Endothelial cell of umbilical vein (primary cell): ENCODE data around the gene ADGRG3. TPM values are rescaled to one million over a fixed set of nuclear protein-coding genes. Genes with fewer than 3 reads are reported as not detected.

Experiments
- BruUV-seq: library from RNA; stranded (reverse); fragments of 400-500 nt; replicated peaks from 2 replicates; lab custom pipeline; 2021; lab: Mats Ljungman, UMichigan
- CTCF ChIA-PET: fragments of 300-600, 350-600 bp; sonication (Branson Sonifier 250); formaldehyde crosslinking; loops from one replicate; lab custom pipeline; 2021; ENCODE audit warnings: antibody characterized with exemption, inconsistent platforms; lab: Charles Lee
- POLR2A ChIA-PET: fragments of 300-600, 350-600 bp; sonication (Branson Sonifier 250); formaldehyde crosslinking; loops from one replicate; lab custom pipeline; 2021; ENCODE audit warnings: antibody characterized with exemption, inconsistent platforms; lab: Charles Lee
- DNase-seq: peaks from one replicate; pipeline ENCODE4 v3.0.0-alpha.2; 2011; ENCODE audit warnings: low read depth, low spot score
- FAIRE-seq: peaks from 2 replicates; lab custom pipeline; 2011; peaks lifted over from hg19 to GRCh38; lab: Jason Lieb, UNC
- H2AFZ ChIP-seq: 2 replicates; pipeline ENCODE4 v1.6.0; 2012; ENCODE audit warnings: low read depth, low read length, control low read depth, inconsistent platforms
- H3K27ac ChIP-seq: 2 replicates; pipeline ENCODE4 v1.5.1; 2011; ENCODE audit warnings: low read depth, mild to moderate bottlenecking, control low read depth, low read length, moderate library complexity; ENCODE audit not compliant: insufficient read depth
- H3K27me3 ChIP-seq, 2 experiments: 2 replicates each; pipeline versions ENCODE4 v1.6.0 to v1.6.1; 2011; ENCODE audit warnings: low read length in 2 of 2, mixed read lengths in 1 of 2; ENCODE audit not compliant: control insufficient read depth in 2 of 2, insufficient read depth in 2 of 2
- H3K36me3 ChIP-seq, 2 experiments: 2 replicates in 1 of 2; 3 replicates in 1 of 2; pipeline ENCODE4 v1.5.1; 2011; ENCODE audit warnings: low read length in 2 of 2, mild to moderate bottlenecking in 1 of 2, moderate library complexity in 1 of 2; ENCODE audit not compliant: control insufficient read depth in 2 of 2, insufficient read depth in 2 of 2; ENCODE audit errors: extremely low read depth in 1 of 2
- H3K4me1 ChIP-seq: 3 replicates; pipeline ENCODE4 v1.5.1; 2011; ENCODE audit warnings: mild to moderate bottlenecking, low read length; ENCODE audit not compliant: control insufficient read depth, insufficient read depth; ENCODE audit errors: extremely low read depth
- H3K4me2 ChIP-seq: 2 replicates; pipeline ENCODE4 v1.6.1; 2011; ENCODE audit warnings: low read length, control low read depth, mixed read lengths; ENCODE audit not compliant: insufficient read depth
- H3K4me3 ChIP-seq, 3 experiments: fragments of 200-600 bp in 1 of 3; sonication (generic), shearing (Covaris generic) in 1 of 3; replicated peaks in 1 of 3; 2 replicates each; pipeline ENCODE4 v1.5.1; 2011 to 2016; ENCODE audit warnings: control low read depth in 3 of 3, low read length in 3 of 3, mild to moderate bottlenecking in 2 of 3, inconsistent platforms in 1 of 3, low read depth in 1 of 3, moderate library complexity in 1 of 3; ENCODE audit not compliant: insufficient read depth in 1 of 3
- H3K79me2 ChIP-seq: 2 replicates; pipeline ENCODE4 v1.6.0; 2012; ENCODE audit warnings: low read length, inconsistent platforms; ENCODE audit not compliant: control insufficient read depth, insufficient read depth
- H3K9ac ChIP-seq: replicated peaks from 2 replicates; pipeline ENCODE3; 2011; ENCODE audit warnings: low read length, control low read depth; ENCODE audit not compliant: insufficient read depth; ENCODE audit errors: extremely low read depth
- H3K9me1 ChIP-seq: replicated peaks from 3 replicates; pipeline ENCODE4 v1.6.0; 2011; ENCODE audit warnings: mild to moderate bottlenecking, low read length; ENCODE audit not compliant: control insufficient read depth, insufficient read depth; ENCODE audit errors: extremely low read depth
- H3K9me3 ChIP-seq: replicated peaks from 2 replicates; pipeline ENCODE4 v1.5.1; 2012; ENCODE audit warnings: low read length, inconsistent platforms; ENCODE audit not compliant: control insufficient read depth, insufficient read depth
- H4K20me1 ChIP-seq: replicated peaks from 2 replicates; pipeline ENCODE3; 2011; ENCODE audit warnings: mild to moderate bottlenecking, low read length; ENCODE audit not compliant: control insufficient read depth, insufficient read depth; ENCODE audit errors: extremely low read depth
- FOS ChIP-seq: IDR thresholded peaks from 2 replicates; pipeline ENCODE4 v1.6.1; 2011; ENCODE audit warnings: mild to moderate bottlenecking, low read length, moderate library complexity, borderline replicate concordance; ENCODE audit not compliant: insufficient read depth
- GATA2 ChIP-seq: IDR thresholded peaks from 2 replicates; pipeline ENCODE4 v1.7.0; 2011; ENCODE audit warnings: low read depth, mild to moderate bottlenecking, moderate library complexity, mixed read lengths, low read length; ENCODE audit not compliant: insufficient read length, insufficient read depth
- JUN ChIP-seq: IDR thresholded peaks from 2 replicates; pipeline ENCODE4 v1.6.1; 2011; ENCODE audit warnings: borderline replicate concordance, low read depth; ENCODE audit not compliant: insufficient read length, insufficient read depth
- MYC ChIP-seq: IDR thresholded peaks from one replicate; pipeline ENCODE4 v1.6.1; 2011; ENCODE audit warnings: mild to moderate bottlenecking, low read depth, low read length
- POLR2A ChIP-seq: IDR thresholded peaks from 2 replicates; pipeline ENCODE4 v1.6.1; 2012; ENCODE audit warnings: low read depth, mild to moderate bottlenecking, control low read depth, low read length
- POLR2AphosphoS5 ChIP-seq: IDR thresholded peaks from 2 replicates; pipeline ENCODE4 v1.6.1; 2012; ENCODE audit warnings: low read depth, mild to moderate bottlenecking, control low read depth, low read length, moderate library complexity; ENCODE audit not compliant: insufficient read depth
- dilution Hi-C: fragments of 300-500 bp; cut with MboI; formaldehyde crosslinking; loops from one replicate; pipeline ENCODE4 v1.15.0; 2019; ENCODE audit warnings: low sequenced_read_pairs; ENCODE audit not compliant: extremely low pct_ligation_motif_present
- intact Hi-C: fragments of 100-400 bp; cut with micrococcal nuclease; formaldehyde crosslinking; loops from one replicate; pipeline ENCODE4 v1.10.0; 2022
- polyA plus RNA-seq, 4 experiments: library from polyadenylated mRNA; depleted of rRNA in 3 of 4; stranded (reverse) in 3 of 4; unstranded in 1 of 4; fragments of >200 nt; gene quantifications; 2 replicates each; pipeline versions ENCODE4 v1.2.1 to v1.2.3, GENCODE V29; 2011 to 2012; ENCODE audit warnings: missing spikeins in 1 of 4
- total RNA-seq: library from RNA; stranded (reverse); gene quantifications from 2 replicates; pipeline ENCODE4 v1.2.3, GENCODE V29; 2021
- TF ChIP-seq, protein P1 (sequence below): IDR thresholded peaks from 2 replicates; pipeline ENCODE4 v1.6.1; 2011; ENCODE audit not compliant: insufficient read depth, insufficient read length

Gene ADGRG3
- total and polyA plus RNA-seq, 2 donors (not counting 3 experiments of a cell fraction or from before 2014, with no cell fraction given): not detected

DNA sequence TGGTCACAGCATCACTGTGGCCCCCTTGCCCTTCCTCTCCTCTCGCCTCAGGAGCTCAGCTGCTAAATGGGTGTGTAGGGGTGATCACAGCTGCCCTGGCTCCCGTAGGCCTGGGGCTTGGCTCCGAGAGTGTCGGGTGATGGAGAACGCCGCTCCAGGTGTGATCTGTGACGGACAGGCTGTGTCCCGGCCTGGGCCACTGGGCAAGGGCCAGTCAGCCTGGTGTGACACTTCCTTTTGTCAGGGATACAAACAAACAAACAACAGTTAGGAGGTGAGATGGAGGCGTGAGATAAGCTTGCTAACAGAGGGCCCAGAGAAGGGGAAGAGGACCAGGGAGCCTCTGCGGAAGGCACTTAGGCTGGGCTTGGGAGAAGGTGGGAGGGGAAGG lies 37.7 kb upstream of the ADGRG3 start:
- TF ChIP-seq FOS: no peak
- TF ChIP-seq, protein P1, sequence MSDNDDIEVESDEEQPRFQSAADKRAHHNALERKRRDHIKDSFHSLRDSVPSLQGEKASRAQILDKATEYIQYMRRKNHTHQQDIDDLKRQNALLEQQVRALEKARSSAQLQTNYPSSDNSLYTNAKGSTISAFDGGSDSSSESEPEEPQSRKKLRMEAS: no peak
- no peak for TF ChIP-seq POLR2AphosphoS5
- TF ChIP-seq MYC: no peak
- no peak for TF ChIP-seq POLR2A
- no peak for TF ChIP-seq GATA2
- TF ChIP-seq JUN: no peak
- no peak overlapping the region for H2AFZ ChIP-seq
- H3K9ac ChIP-seq: no peak overlapping the region
- no peaks in the 10 kb centered on the region for H4K20me1 ChIP-seq
- no peaks in the 10 kb centered on the region for H3K27me3 ChIP-seq
- no peak overlapping the region for H3K27ac ChIP-seq
- peaks cover 59% of the 10 kb centered on the region for H3K4me1 ChIP-seq
- no peak for DNase-seq
- no peaks in the 10 kb centered on the region for H3K9me1 ChIP-seq
- no TSS peak for BruUV-seq
- POLR2A ChIA-PET: no interaction called here
- CTCF ChIA-PET: interaction anchor here (0.6 to 2.0 kb wide), 4 partner anchors 13 to 39 kb away, joined by 3 to 7 read pairs (median 6); no protein-coding TSS in a partner anchor
- H3K79me2 ChIP-seq: peaks cover 69% of the 10 kb centered on the region
- H3K4me2 ChIP-seq: peak overlapping the region; percentile 62
- H3K9me3 ChIP-seq: no peaks in the 10 kb centered on the region
- no peak overlapping the region for H3K4me3 ChIP-seq
- H3K36me3 ChIP-seq: no peaks in the 10 kb centered on the region
- FAIRE-seq: no peak
- intact Hi-C loops: no loop called here
- dilution Hi-C loops: no loop called here
